Activated effector memory CD4-positive, alpha-beta T cell treated with anti-CD3 and anti-CD28 coated beads, Interleukin-2, amount 50 U/mL, for 16 hours (primary cell): Measurements from ENCODE around the gene NBEA.
"Not testable (repeated sequence)": the region's sequence is repeated elsewhere in the genome, so short reads cannot be mapped to it uniquely, and the experiment has no call there.

Experiments
- DNase-seq: peaks from one replicate; pipeline ENCODE4 v3.0.0-alpha.2; 2020

NBEA gene

GRCh38 chr13:35093356-35093755, 151.3 kb downstream of the NBEA start:
- no peak for DNase-seq

DNA sequence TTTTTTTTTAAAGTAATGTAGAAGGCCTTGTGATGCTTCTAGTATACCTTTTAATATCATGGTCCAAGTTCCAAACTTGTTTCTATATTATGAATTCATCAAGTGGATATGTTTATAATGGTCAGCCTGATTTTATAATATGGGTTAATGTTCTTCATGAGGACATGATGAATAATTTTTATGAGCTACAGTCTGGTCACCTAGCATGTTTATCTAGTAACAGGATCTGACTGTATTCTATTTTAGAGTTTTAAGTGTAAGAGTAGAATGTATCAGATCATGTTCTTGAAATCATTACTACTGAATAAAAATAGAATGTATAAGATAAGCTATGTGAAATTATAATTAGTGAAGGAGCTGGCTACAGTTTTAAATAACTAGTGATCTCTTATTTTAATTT, 164.7 kb downstream of the NBEA start:
- DNase-seq: not testable (repeated sequence)

DNA sequence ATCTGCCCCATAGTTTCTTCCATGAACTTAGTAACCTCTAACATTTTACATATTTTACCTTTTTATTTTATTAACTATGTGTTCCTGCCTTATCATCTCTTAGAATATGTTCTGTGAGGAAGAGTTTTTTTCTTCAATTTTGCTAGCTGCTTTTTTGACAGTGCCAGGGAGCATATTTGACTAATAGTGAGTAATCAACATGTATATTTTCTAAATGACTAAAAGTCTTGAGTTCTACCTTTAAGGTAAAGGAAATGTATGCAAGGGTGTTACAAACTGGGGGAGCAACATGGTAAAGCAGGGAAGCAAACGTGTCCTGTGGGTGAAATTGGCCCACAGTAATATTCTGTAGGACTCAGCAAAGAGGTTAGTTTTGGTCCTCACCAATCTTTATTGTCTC, 165.5 kb downstream of the NBEA start:
- DNase-seq: no peak

- not testable (repeated sequence) for DNase-seq
These were observed 171.5 kb downstream of the NBEA start for GRCh38 chr13:35113612-35114011.

DNA sequence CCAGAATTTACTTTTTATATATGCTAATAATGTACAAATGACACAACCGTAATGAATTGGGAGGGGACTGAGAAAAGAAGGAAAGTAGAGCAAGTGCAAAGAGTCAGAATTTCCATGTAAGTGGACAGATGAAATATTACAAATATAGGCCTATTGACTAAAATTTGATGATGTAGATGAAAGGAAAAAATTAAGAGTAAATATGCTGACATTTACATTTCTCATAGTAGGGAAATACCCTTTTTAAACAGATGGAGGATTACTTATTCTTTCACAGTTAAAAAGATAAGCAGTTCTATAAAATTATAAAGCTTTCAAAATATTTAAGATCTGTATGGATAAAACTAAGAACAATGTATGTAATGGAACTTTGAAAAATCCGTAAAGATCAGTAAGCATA, 185.4 kb downstream of the NBEA start:
- DNase-seq: no peak

- DNase-seq: no peak
These were observed 187.4 kb downstream of the NBEA start for GRCh38 chr13:35129500-35129899.

DNA sequence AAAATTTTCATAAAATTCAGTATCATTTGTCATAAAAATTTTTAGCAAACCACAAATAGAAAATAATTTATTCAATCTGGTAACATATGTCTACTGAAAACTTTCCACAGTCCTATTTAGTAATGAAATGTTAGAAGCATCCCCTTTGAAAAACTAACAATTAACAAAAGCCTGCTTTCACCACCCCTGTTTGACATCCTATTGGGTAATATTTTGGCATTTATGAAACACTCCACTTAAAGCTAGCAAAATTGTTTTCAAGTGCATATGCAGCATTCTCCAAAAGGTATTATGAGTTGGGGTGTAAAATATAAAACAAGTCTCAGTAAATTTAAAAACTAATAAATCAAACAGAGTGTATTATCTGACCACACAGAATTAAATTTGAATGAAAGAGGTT, 189.4 kb downstream of the NBEA start:
- DNase-seq: no peak

DNA sequence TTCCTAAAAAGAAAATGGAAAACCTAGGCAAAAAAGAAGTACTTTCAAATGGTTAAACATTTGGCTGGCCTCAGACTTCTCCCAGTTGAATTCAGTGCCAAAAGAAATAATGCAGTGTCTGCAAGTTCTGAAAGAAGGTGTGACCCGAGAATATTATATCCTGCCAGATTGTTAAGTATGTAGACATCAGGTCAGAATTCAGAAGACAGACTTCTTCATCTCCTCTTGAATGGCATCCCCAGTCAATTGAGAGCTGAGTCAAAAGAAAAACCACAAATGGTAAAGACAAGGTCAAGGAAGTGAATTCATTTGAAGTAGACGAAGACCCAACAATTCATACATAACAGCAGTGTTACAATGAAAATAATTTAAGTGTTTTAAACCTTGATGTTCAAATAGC, 194.5 kb downstream of the NBEA start:
- no peak for DNase-seq

- DNase-seq: no peak
These were observed 197.5 kb downstream of the NBEA start for GRCh38 chr13:35139591-35139990.

DNA sequence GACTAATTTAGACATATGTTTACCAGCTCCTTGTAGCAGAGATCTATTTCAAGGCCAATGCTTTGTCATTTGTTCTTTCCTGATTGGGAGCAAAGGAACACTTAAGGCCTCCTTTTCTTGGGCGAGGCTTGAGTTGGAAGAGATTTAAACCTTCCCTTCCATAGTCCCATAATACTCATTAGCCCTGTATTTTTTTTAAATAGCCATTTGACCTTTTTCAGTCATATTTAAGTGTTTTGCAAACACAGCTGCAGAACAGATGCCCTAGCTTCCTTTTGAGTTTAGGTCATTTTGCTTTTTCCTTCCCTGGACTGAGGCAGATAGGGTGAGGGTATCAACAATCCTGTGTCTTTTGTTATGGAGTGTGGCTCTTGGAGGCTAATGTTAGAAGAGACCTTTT, 198.3 kb downstream of the NBEA start:
- no peak for DNase-seq

GRCh38 chr13:35140831-35141230, 198.8 kb downstream of the NBEA start:
- DNase-seq: no peak

DNA sequence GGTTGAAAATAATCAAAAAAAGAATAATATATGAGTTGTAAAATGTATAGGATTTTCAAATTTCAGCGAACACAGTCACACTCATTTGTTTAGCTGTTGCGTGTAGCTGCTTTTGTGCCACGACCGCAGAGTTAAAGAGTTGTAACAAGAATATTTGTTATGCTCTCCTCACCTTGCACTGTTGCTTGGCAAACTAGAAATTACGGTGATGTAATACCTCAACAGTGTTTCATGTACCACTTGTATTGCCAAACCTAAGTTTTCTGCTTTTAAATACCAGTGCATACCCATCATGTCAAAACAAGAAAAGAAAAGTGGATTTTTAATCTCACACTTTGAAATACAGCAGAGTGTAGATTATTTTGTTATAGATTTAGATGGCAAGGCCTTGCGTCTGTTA, 201.1 kb downstream of the NBEA start:
- DNase-seq: no peak

DNA sequence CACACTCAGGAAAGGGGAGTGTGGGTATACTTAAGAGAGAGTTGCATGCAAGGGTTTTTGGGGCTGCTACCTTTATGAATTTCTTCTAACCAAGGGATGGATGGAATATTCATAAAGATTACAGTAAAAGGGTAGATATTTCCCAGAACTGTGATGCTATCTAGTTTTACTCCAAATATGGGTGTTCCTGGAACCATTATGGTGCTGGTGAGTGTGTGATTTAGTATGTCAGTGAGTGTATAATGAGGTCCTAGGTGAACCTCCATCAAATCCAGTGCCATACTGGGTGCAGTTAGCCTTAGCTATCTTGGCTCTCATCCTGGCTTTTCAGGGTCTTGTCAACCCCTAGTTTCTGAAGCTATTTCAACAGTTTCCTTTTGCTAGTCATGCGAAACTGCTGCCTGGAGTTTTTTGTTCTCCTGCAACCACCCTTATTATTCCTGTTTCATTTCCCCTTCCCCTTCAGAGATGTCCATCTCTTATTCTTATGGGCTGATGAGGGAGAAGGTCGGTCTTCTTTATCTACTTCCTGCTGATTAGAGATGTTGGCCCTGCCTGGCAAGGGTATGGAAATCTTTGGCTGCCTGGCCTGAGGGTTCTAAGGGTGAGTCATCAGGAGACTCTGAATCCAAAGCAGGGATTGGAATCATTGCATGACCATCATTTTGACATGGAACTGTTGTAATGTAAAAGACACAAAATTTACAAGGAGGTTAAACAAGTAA, 202.3 kb downstream of the NBEA start:
- no peak for DNase-seq

GRCh38 chr13:35146686-35147085, 204.6 kb downstream of the NBEA start:
- no peak for DNase-seq

GRCh38 chr13:35157143-35157755, 215.2 kb downstream of the NBEA start:
- no peak for DNase-seq

DNA sequence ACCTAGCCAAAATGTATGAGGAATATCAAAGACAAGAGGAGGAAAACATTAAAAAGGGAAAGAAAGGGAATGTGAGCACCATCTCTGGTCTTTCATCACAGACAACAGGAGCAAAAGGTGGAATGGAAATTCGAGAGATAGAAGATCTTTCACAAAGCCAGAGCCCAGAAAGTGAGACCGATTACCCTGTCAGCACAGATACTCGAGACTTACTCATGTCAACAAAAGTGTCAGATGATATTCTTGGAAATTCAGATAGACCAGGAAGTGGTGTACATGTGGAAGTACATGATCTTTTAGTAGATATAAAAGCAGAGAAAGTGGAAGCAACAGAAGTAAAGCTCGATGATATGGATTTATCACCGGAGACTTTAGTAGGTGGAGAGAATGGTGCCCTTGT, 217.0 kb downstream of the NBEA start:
- no peak for DNase-seq

DNA sequence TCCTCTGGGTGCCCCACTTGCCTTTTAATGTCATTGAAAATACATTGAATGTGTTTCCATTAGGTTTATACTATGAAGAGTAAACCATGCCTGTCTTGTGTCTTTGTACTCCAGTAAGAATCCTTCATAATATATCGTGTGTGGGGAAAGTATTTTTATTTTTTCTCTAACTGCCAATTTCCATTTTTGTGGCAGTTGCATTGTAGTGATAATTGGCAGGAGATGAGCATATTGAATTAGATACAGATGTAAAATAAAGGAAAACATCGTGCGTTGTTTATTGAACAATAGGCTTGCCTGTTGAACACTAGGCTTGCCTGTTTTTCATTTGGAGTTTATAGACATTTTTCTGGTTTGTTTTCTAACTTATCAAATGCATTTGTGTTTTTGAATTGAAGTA, 218.8 kb downstream of the NBEA start:
- DNase-seq: no peak

DNA sequence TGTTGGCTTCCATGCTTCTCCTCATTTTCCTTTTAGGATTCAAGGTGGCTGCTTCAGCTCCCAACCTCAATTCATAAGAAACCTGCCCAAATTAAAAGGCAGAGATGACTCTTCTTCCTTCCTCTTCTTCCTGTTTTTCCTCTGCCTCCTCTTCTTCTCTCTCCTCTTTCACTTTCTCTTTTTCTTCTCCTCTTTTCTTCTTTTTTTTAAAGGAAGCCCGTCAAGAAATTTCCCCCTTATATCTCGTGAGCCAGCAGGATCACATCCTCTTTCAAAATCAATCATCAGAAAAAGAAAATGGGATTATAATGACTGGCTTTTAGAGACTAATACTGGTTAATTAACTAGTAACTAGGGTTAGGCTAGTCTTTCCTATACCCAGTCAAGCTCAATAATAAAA, 220.3 kb downstream of the NBEA start:
- no peak for DNase-seq

- no peak for DNase-seq
These were observed 221.6 kb downstream of the NBEA start for GRCh38 chr13:35163674-35164073.

DNA sequence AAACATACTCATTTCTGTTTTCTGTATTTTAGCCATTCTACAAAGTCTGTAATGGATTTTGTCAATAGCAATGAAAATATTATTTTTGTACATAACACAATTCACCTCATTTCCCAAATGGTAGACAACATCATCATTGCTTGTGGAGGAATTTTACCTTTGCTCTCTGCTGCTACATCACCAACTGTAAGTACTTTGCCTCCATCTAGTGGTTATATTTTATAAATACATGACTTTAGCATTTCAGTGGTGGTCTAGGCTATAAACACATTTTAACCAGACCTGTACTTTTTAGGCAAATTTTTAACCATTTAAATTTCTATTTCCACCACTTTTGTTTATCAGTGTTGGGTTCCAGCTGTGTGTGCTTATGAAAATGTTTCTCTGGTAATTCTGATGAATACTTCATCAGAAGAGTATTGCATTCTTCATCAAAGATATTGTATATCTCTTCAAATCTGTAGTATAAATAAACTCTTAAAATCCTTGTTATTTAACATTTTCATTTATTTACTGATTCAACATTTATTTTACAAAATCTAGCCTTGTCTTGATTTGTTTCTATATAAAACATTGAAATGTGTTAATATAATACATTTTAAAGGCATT, 222.4 kb downstream of the NBEA start:
- no peak for DNase-seq

GRCh38 chr13:35165205-35165604, 223.1 kb downstream of the NBEA start:
- DNase-seq: no peak

- DNase-seq: no peak
These were observed 237.4 kb downstream of the NBEA start for GRCh38 chr13:35179494-35179893.

GRCh38 chr13:35179920-35180663, 238.0 kb downstream of the NBEA start:
- DNase-seq: no peak

DNA sequence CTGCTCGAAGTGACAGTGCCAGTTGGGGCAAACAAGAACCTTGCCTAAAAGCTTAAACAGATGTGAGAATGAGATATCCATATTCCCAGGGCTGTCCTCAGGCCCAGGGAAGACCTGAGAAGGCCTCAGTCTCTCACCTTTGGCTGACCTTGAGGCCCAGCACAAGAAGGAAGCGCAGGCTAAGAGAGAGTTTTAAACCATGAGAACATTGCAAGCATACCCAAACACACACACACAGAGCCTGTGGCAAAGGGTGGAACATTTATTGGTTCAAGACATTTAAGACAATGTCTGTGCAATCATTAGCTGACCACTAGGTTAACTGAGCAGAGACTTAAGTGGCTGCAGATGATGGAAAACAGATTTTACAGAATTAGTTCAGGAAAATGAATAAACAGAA, 248.2 kb downstream of the NBEA start:
- DNase-seq: no peak
